WTC11 (cell line): Measurements from ENCODE around the gene FICD. TPM values are rescaled to one million over a fixed set of nuclear protein-coding genes. Genes with fewer than 3 reads are reported as not detected.
A peak's percentile ranks its signal among the peaks of the same experiment; 100 is the strongest.

Experiments
- ATAC-seq: fragments of 200-7000 bp; cut with Tn5 transposase; 2 replicates; pipeline ENCODE4 v1.10.0; 2021; ENCODE audit warnings: mild to moderate bottlenecking, moderate library complexity
- CTCF ChIA-PET: fragments of 300-600 bp; sonication (Branson Sonifier 250); formaldehyde crosslinking; loops from one replicate; lab custom pipeline; 2021; ENCODE audit warnings: antibody characterized with exemption; lab: Charles Lee
- POLR2A ChIA-PET: fragments of 350-600 bp; sonication (Branson Sonifier 250); formaldehyde crosslinking; loops from one replicate; lab custom pipeline; 2021; ENCODE audit warnings: antibody characterized with exemption; lab: Charles Lee
- DNase-seq: peaks from one replicate; pipeline ENCODE4 v3.0.0; 2021; ENCODE audit warnings: low spot score
- H3K27ac Mint-ChIP-seq: 2 replicates; pipeline ENCODE4 v1.8.0; 2021; ENCODE audit warnings: mixed read lengths
- H3K27me3 Mint-ChIP-seq: 2 replicates; pipeline ENCODE4 v1.8.0; 2021; ENCODE audit warnings: low read depth, mild to moderate bottlenecking, moderate library complexity, mixed read lengths
- H3K36me3 Mint-ChIP-seq: 2 replicates; pipeline ENCODE4 v1.8.0; 2021; ENCODE audit warnings: mixed read lengths
- H3K4me1 Mint-ChIP-seq: 2 replicates; pipeline ENCODE4 v1.8.0; 2022; ENCODE audit warnings: mixed read lengths
- H3K4me3 Mint-ChIP-seq: 2 replicates; pipeline ENCODE4 v1.8.0; 2021; ENCODE audit warnings: mild to moderate bottlenecking, moderate library complexity, mixed read lengths
- H3K9me3 Mint-ChIP-seq: 2 replicates; pipeline ENCODE4 v1.8.0; 2021; ENCODE audit warnings: mixed read lengths
- CREB1 ChIP-seq: sonication (generic); formaldehyde crosslinking; IDR thresholded peaks from 2 replicates; pipeline ENCODE4 v1.8.0; 2023; ENCODE audit warnings: mild to moderate bottlenecking, missing genetic modification reagents
- FOXK1 ChIP-seq: sonication (generic); formaldehyde crosslinking; IDR thresholded peaks from 2 replicates; pipeline ENCODE4 v1.8.0; 2022; ENCODE audit warnings: mild to moderate bottlenecking, moderate library complexity, missing genetic modification reagents
- JUN ChIP-seq: sonication (generic); formaldehyde crosslinking; IDR thresholded peaks from 2 replicates; pipeline ENCODE4 v1.8.0; 2023; ENCODE audit warnings: mild to moderate bottlenecking, missing genetic modification reagents
- NFE2L1 ChIP-seq: sonication (generic); formaldehyde crosslinking; IDR thresholded peaks from 2 replicates; pipeline ENCODE4 v1.8.1; 2023; ENCODE audit warnings: missing genetic modification reagents
- OVOL2 ChIP-seq: fragments of 250-450 bp; sonication (Bioruptor Pico); IDR thresholded peaks from 2 replicates; pipeline ENCODE4 v1.9.0; 2021; ENCODE audit warnings: mild to moderate bottlenecking, borderline replicate concordance
- SOX15 ChIP-seq: fragments of 250-450 bp; sonication (Bioruptor Pico); IDR thresholded peaks from 2 replicates; pipeline ENCODE4 v1.9.0; 2021; ENCODE audit warnings: mild to moderate bottlenecking
- ZBTB21 ChIP-seq: sonication (generic); formaldehyde crosslinking; IDR thresholded peaks from 2 replicates; pipeline ENCODE4 v1.8.1; 2023; ENCODE audit warnings: mild to moderate bottlenecking, missing genetic modification reagents, borderline replicate concordance
- ZNF138 ChIP-seq: sonication (generic); formaldehyde crosslinking; conservative IDR thresholded peaks from 2 replicates; pipeline ENCODE4 v1.8.1; 2022; ENCODE audit warnings: mild to moderate bottlenecking, moderate library complexity, missing genetic modification reagents
- ZNF232 ChIP-seq: sonication (generic); formaldehyde crosslinking; IDR thresholded peaks from 2 replicates; pipeline ENCODE4 v1.8.0; 2022; ENCODE audit warnings: mild to moderate bottlenecking, missing genetic modification reagents
- ZNF263 ChIP-seq: sonication (generic); formaldehyde crosslinking; IDR thresholded peaks from 2 replicates; pipeline ENCODE4 v1.8.1; 2022; ENCODE audit warnings: low read depth, mild to moderate bottlenecking, moderate library complexity, missing genetic modification reagents
- total RNA-seq: library from RNA; stranded (reverse); gene quantifications from 3 replicates; pipeline ENCODE4 v1.2.3, GENCODE V29; 2021
- TF ChIP-seq, protein P1 (sequence below): fragments of 250-450 bp; sonication (Bioruptor Pico); IDR thresholded peaks from 2 replicates; pipeline ENCODE4 v1.9.0; 2021; ENCODE audit warnings: mild to moderate bottlenecking, borderline replicate concordance
- TF ChIP-seq, protein P2 (sequence below): sonication (generic); formaldehyde crosslinking; IDR thresholded peaks from 2 replicates; pipeline ENCODE4 v1.8.1; 2023; ENCODE audit warnings: mild to moderate bottlenecking, moderate library complexity, missing genetic modification reagents
- TF ChIP-seq, protein P3 (sequence below): sonication (generic); formaldehyde crosslinking; IDR thresholded peaks from 2 replicates; pipeline ENCODE4 v1.8.1; 2023; ENCODE audit warnings: mild to moderate bottlenecking, missing genetic modification reagents, borderline replicate concordance
- TF ChIP-seq, protein P4 (sequence below): fragments of 250-450 bp; sonication (Bioruptor Pico); conservative IDR thresholded peaks from 2 replicates; pipeline ENCODE4 v1.9.0; 2021; ENCODE audit warnings: mild to moderate bottlenecking
- TF ChIP-seq, protein P5 (sequence below): sonication (generic); formaldehyde crosslinking; IDR thresholded peaks from 2 replicates; pipeline ENCODE4 v1.8.1; 2022; ENCODE audit warnings: low read depth, missing genetic modification reagents, borderline replicate concordance
- TF ChIP-seq, protein P6 (sequence below): fragments of 200-600 bp; IDR thresholded peaks from 2 replicates; pipeline ENCODE4 v1.8.0; 2022; ENCODE audit warnings: antibody characterized with exemption
- TF ChIP-seq, protein P7 (sequence below): sonication (generic); formaldehyde crosslinking; IDR thresholded peaks from 2 replicates; pipeline ENCODE4 v1.8.0; 2022; ENCODE audit warnings: mild to moderate bottlenecking, missing genetic modification reagents

FICD gene
- total RNA-seq, 1 experiment from 2014 or later = 6.3 TPM

DNA sequence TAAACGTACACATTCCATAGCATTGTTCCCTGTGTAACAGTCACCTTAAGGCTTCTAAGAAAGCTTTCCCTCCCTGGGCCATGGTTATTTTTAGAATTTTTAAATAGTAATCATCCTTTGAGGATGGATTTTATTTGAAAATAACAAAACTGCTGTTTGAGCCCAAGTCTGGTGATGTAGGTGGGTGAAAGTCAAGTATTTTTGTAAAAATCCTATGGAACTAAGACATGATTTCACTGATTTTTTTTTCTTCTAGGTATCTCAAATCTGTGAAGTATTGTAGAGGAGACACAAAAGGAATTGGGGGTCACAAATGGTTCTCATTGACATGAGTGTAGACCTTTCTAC, 48.7 kb downstream of the FICD start:
- Mint-ChIP-seq H3K27ac (no peak overlapping the region), H3K36me3 (peaks cover 57% of the 10 kb centered on the region), H3K4me1 (peaks cover 20% of the 10 kb centered on the region), H3K4me3 (peak overlapping the region; percentile 100), H3K27me3 (no peaks in the 10 kb centered on the region), H3K9me3 (no peaks in the 10 kb centered on the region)
- POLR2A ChIA-PET = no interaction called here
- DNase-seq (no peak), ATAC-seq (no peak)
- CTCF ChIA-PET = no interaction called here
- TF ChIP-seq ZNF232 (no peak), JUN (CRISPR knock-in tag) (no peak), FOXK1 (CRISPR knock-in tag) (no peak), ZNF138 (CRISPR knock-in tag) (no peak), ZBTB21 (no peak)
- TF ChIP-seq, protein P1, sequence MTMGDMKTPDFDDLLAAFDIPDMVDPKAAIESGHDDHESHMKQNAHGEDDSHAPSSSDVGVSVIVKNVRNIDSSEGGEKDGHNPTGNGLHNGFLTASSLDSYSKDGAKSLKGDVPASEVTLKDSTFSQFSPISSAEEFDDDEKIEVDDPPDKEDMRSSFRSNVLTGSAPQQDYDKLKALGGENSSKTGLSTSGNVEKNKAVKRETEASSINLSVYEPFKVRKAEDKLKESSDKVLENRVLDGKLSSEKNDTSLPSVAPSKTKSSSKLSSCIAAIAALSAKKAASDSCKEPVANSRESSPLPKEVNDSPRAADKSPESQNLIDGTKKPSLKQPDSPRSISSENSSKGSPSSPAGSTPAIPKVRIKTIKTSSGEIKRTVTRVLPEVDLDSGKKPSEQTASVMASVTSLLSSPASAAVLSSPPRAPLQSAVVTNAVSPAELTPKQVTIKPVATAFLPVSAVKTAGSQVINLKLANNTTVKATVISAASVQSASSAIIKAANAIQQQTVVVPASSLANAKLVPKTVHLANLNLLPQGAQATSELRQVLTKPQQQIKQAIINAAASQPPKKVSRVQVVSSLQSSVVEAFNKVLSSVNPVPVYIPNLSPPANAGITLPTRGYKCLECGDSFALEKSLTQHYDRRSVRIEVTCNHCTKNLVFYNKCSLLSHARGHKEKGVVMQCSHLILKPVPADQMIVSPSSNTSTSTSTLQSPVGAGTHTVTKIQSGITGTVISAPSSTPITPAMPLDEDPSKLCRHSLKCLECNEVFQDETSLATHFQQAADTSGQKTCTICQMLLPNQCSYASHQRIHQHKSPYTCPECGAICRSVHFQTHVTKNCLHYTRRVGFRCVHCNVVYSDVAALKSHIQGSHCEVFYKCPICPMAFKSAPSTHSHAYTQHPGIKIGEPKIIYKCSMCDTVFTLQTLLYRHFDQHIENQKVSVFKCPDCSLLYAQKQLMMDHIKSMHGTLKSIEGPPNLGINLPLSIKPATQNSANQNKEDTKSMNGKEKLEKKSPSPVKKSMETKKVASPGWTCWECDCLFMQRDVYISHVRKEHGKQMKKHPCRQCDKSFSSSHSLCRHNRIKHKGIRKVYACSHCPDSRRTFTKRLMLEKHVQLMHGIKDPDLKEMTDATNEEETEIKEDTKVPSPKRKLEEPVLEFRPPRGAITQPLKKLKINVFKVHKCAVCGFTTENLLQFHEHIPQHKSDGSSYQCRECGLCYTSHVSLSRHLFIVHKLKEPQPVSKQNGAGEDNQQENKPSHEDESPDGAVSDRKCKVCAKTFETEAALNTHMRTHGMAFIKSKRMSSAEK = no peak

DNA sequence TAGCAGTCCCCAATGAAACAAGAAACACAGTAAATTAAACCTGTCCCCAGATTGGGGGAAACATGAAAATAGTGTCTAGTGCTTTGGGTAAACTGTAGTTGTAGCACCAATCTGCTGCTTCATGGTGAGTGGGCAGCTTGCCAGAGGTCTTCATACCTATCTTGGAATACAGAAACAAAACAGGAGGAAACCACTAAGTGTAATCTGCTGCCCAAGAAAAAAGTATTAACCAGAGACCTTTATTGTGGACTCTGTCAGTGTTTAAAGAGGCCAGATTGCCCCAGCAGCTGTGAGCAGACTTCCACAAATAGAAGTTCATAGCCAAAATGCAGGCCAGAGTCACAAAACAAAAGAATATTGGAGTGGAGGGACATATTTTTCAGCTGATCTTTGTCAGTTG, 49.6 kb downstream of the FICD start:
- no peak overlapping the region for H3K27ac Mint-ChIP-seq
- H3K9me3 Mint-ChIP-seq = no peaks in the 10 kb centered on the region
- H3K4me3 Mint-ChIP-seq = no peak overlapping the region
- ATAC-seq (no peak), DNase-seq (no peak)
- peaks cover 56% of the 10 kb centered on the region for H3K36me3 Mint-ChIP-seq
- ChIA-PET CTCF (interaction anchor here (1.0 to 1.1 kb wide), 2 partner anchors 52 to 54 kb away, joined by 3 to 4 read pairs; no protein-coding TSS in a partner anchor), POLR2A (no interaction called here)
- H3K27me3 Mint-ChIP-seq = no peaks in the 10 kb centered on the region
- H3K4me1 Mint-ChIP-seq = peaks cover 11% of the 10 kb centered on the region
- TF ChIP-seq, protein P2, sequence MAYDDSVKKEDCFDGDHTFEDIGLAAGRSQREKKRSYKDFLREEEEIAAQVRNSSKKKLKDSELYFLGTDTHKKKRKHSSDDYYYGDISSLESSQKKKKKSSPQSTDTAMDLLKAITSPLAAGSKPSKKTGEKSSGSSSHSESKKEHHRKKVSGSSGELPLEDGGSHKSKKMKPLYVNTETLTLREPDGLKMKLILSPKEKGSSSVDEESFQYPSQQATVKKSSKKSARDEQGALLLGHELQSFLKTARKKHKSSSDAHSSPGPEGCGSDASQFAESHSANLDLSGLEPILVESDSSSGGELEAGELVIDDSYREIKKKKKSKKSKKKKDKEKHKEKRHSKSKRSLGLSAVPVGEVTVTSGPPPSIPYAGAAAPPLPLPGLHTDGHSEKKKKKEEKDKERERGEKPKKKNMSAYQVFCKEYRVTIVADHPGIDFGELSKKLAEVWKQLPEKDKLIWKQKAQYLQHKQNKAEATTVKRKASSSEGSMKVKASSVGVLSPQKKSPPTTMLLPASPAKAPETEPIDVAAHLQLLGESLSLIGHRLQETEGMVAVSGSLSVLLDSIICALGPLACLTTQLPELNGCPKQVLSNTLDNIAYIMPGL (CRISPR knock-in tag) = no peak
- TF ChIP-seq ZNF263 = no peak
- TF ChIP-seq, protein P3, sequence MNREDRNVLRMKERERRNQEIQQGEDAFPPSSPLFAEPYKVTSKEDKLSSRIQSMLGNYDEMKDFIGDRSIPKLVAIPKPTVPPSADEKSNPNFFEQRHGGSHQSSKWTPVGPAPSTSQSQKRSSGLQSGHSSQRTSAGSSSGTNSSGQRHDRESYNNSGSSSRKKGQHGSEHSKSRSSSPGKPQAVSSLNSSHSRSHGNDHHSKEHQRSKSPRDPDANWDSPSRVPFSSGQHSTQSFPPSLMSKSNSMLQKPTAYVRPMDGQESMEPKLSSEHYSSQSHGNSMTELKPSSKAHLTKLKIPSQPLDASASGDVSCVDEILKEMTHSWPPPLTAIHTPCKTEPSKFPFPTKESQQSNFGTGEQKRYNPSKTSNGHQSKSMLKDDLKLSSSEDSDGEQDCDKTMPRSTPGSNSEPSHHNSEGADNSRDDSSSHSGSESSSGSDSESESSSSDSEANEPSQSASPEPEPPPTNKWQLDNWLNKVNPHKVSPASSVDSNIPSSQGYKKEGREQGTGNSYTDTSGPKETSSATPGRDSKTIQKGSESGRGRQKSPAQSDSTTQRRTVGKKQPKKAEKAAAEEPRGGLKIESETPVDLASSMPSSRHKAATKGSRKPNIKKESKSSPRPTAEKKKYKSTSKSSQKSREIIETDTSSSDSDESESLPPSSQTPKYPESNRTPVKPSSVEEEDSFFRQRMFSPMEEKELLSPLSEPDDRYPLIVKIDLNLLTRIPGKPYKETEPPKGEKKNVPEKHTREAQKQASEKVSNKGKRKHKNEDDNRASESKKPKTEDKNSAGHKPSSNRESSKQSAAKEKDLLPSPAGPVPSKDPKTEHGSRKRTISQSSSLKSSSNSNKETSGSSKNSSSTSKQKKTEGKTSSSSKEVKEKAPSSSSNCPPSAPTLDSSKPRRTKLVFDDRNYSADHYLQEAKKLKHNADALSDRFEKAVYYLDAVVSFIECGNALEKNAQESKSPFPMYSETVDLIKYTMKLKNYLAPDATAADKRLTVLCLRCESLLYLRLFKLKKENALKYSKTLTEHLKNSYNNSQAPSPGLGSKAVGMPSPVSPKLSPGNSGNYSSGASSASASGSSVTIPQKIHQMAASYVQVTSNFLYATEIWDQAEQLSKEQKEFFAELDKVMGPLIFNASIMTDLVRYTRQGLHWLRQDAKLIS (CRISPR knock-in tag) = no peak
- TF ChIP-seq, protein P4, sequence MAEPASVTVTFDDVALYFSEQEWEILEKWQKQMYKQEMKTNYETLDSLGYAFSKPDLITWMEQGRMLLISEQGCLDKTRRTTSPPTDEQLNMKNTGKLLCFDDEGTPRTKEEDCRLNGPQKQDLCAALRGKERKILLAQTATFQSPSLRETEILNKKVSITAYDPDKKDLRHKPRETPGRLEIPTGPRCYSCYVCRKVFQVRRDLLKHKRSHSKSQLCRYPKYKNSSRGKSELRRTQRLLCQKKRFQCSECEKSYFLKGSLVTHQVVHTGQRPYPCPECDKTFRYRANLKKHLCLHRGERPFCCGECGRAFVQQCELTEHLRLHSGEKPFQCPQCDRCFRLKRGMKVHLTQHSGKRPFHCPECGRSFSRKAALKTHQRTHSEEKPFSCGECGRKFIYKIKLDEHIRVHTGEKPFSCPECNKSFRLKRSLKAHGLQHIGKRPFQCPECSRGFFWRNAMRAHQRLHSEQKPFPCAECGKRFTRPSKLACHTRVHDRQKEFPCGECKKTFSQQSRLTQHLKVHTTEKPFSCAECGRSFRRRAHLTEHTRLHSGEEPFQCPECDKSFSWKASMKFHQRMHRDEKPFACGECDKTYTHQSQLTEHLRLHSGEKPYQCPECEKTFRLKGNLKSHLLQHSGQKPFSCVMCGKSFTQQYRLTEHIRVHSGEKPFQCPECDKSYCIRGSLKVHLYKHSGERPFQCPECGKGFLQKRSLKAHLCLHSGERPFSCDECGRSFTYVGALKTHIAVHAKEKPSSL (CRISPR knock-in tag) = no peak
- TF ChIP-seq, protein P5, sequence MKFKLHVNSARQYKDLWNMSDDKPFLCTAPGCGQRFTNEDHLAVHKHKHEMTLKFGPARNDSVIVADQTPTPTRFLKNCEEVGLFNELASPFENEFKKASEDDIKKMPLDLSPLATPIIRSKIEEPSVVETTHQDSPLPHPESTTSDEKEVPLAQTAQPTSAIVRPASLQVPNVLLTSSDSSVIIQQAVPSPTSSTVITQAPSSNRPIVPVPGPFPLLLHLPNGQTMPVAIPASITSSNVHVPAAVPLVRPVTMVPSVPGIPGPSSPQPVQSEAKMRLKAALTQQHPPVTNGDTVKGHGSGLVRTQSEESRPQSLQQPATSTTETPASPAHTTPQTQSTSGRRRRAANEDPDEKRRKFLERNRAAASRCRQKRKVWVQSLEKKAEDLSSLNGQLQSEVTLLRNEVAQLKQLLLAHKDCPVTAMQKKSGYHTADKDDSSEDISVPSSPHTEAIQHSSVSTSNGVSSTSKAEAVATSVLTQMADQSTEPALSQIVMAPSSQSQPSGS (CRISPR knock-in tag) = no peak
- TF ChIP-seq, protein P6, sequence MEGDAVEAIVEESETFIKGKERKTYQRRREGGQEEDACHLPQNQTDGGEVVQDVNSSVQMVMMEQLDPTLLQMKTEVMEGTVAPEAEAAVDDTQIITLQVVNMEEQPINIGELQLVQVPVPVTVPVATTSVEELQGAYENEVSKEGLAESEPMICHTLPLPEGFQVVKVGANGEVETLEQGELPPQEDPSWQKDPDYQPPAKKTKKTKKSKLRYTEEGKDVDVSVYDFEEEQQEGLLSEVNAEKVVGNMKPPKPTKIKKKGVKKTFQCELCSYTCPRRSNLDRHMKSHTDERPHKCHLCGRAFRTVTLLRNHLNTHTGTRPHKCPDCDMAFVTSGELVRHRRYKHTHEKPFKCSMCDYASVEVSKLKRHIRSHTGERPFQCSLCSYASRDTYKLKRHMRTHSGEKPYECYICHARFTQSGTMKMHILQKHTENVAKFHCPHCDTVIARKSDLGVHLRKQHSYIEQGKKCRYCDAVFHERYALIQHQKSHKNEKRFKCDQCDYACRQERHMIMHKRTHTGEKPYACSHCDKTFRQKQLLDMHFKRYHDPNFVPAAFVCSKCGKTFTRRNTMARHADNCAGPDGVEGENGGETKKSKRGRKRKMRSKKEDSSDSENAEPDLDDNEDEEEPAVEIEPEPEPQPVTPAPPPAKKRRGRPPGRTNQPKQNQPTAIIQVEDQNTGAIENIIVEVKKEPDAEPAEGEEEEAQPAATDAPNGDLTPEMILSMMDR = no peak
- TF ChIP-seq, protein P7, sequence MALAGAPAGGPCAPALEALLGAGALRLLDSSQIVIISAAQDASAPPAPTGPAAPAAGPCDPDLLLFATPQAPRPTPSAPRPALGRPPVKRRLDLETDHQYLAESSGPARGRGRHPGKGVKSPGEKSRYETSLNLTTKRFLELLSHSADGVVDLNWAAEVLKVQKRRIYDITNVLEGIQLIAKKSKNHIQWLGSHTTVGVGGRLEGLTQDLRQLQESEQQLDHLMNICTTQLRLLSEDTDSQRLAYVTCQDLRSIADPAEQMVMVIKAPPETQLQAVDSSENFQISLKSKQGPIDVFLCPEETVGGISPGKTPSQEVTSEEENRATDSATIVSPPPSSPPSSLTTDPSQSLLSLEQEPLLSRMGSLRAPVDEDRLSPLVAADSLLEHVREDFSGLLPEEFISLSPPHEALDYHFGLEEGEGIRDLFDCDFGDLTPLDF (CRISPR knock-in tag) = no peak
- TF ChIP-seq ZNF232 = no peak
- no peak for TF ChIP-seq NFE2L1 (CRISPR knock-in tag)
- no peak for TF ChIP-seq OVOL2 (CRISPR knock-in tag)
- no peak for TF ChIP-seq CREB1 (CRISPR knock-in tag)
- TF ChIP-seq SOX15 (CRISPR knock-in tag) = no peak
